ENCODE data around the gene PCDHB9. TPM values are rescaled to one million over a fixed set of nuclear protein-coding genes. Genes with fewer than 3 reads are reported as not detected.
"Not testable (repeated sequence)": the region's sequence is repeated elsewhere in the genome, so short reads cannot be mapped to it uniquely, and the experiment has no call there.

The PCDHB9 gene
- total RNA-seq, 4 donors from 2014 or later: 1.1 to 3.2 (median 2.5) TPM

DNA sequence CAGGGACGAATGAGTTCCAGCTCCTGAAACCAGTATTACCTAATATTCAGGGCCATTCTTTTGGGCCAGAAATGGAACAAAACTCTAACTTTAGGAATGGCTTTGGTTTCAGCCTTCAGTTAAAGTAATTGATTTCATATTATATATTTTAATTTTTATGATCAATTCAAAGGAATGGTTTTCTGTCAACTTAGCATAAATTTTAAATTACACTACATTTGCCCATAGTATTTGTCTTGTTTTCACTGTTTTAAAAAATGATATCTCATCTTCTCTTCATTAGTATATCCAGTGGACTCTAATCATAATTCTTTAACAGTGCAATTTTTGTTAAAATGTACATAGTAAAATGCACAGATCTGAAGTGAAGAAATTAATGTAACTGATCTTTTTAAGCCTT, 6.6 kb upstream of the PCDHB9 start:
- peaks cover 28% of the 10 kb centered on the region for H3K9me3 ChIP-seq
- H3K4me3 ChIP-seq: no peak overlapping the region
- no peak for TF ChIP-seq POLR2A (IDR thresholded peaks at IDR 0.05)
- DNase-seq (ENCODE audit: low spot score in 2 of 2): no peak
- no peaks in the 10 kb centered on the region for H3K4me1 ChIP-seq
- H3K27ac ChIP-seq: no peak overlapping the region
- 62% methylated on average over 1 of the region's 1 CpG for WGBS
- H3K36me3 ChIP-seq: no peaks in the 10 kb centered on the region
- peaks cover 19% of the 10 kb centered on the region for H3K27me3 ChIP-seq

DNA sequence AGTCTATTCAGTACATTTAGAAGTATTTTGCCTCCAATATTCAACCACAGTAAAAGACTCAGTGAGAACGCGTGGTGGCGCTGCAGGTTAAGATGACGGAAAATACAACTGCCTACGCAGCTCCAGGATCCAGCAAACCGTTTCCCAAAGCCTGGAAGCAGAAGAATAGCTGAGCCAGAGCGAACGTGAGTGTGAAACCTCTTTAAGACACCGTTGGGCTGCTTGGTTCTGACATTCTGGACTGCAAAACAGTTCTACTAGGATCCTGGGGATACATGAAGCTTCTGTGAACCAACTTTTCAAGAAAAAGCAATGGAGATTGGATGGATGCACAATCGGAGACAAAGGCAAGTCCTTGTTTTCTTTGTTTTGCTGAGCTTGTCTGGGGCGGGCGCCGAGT, 4.7 kb upstream of the PCDHB9 start, which contains the start of gene PCDHB16:
Gene PCDHB16, plus strand, starts transcription at position 140 of the 400 bp plus-strand sequence. Its CDS starts 173 bp downstream, at position 313.
- no peak within 1 kb of the TSS for H3K27ac ChIP-seq
- H3K4me3 ChIP-seq: peak within 1 kb of the TSS; percentile 38
- peaks cover 12% of the 10 kb centered on the region for H3K27me3 ChIP-seq
- 14% methylated on average over 13 of the region's 13 CpGs for WGBS
- TF ChIP-seq, protein P1, sequence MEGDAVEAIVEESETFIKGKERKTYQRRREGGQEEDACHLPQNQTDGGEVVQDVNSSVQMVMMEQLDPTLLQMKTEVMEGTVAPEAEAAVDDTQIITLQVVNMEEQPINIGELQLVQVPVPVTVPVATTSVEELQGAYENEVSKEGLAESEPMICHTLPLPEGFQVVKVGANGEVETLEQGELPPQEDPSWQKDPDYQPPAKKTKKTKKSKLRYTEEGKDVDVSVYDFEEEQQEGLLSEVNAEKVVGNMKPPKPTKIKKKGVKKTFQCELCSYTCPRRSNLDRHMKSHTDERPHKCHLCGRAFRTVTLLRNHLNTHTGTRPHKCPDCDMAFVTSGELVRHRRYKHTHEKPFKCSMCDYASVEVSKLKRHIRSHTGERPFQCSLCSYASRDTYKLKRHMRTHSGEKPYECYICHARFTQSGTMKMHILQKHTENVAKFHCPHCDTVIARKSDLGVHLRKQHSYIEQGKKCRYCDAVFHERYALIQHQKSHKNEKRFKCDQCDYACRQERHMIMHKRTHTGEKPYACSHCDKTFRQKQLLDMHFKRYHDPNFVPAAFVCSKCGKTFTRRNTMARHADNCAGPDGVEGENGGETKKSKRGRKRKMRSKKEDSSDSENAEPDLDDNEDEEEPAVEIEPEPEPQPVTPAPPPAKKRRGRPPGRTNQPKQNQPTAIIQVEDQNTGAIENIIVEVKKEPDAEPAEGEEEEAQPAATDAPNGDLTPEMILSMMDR (IDR thresholded peaks at IDR 0.05): no peak
- no peak for TF ChIP-seq POLR2A (IDR thresholded peaks at IDR 0.05)
- TF ChIP-seq POLR2AphosphoS5 (IDR thresholded peaks at IDR 0.05): no peak
- TF ChIP-seq EP300 (IDR thresholded peaks at IDR 0.05): no peak
- no peaks in the 10 kb centered on the region for H3K36me3 ChIP-seq
- H3K9me3 ChIP-seq: peaks cover 25% of the 10 kb centered on the region
- no peak for DNase-seq (ENCODE audit: low spot score in 2 of 2)
- H3K4me1 ChIP-seq: no peaks in the 10 kb centered on the region

DNA sequence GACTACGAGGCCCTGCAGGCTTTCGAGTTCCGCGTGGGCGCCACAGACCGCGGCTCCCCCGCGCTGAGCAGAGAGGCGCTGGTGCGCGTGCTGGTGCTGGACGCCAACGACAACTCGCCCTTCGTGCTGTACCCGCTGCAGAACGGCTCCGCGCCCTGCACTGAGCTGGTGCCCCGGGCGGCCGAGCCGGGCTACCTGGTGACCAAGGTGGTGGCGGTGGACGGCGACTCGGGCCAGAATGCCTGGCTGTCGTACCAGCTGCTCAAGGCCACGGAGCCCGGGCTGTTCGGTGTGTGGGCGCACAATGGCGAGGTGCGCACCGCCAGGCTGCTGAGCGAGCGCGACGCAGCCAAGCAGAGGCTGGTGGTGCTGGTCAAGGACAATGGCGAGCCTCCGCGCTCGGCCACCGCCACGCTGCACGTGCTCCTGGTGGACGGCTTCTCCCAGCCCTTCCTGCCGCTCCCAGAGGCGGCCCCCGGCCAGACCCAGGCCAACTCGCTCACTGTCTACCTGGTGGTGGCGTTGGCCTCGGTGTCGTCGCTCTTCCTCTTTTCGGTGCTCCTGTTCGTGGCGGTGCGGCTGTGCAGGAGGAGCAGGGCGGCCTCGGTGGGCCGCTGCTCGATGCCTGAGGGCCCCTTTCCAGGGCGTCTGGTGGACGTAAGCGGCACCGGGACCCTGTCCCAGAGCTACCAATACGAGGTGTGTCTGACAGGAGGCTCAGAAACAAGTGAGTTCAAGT, 2.7 kb upstream of the PCDHB9 start:
- DNase-seq (ENCODE audit: low spot score in 2 of 2); H3K27me3 ChIP-seq; H3K4me1 ChIP-seq; H3K27ac ChIP-seq; H3K36me3 ChIP-seq; H3K4me3 ChIP-seq: not testable (repeated sequence)
- H3K9me3 ChIP-seq: peaks cover 25% of the 10 kb centered on the region
- WGBS: 50% methylated on average over 4 of the region's 69 CpGs

DNA sequence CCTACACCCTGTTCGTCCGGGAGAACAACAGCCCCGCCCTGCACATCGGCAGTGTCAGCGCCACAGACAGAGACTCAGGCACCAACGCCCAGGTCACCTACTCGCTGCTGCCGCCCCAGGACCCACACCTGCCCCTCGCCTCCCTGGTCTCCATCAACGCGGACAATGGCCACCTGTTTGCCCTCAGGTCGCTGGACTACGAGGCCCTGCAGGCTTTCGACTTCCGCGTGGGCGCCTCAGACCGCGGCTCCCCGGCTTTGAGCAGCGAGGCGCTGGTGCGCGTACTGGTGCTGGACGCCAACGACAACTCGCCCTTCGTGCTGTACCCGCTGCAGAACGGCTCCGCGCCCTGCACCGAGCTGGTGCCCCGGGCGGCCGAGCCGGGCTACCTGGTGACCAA, 1.7 kb downstream of the PCDHB9 start:
- peaks cover 22% of the 10 kb centered on the region for H3K9me3 ChIP-seq
- WGBS: 31% methylated on average over 10 of the region's 37 CpGs
- H3K27me3 ChIP-seq; H3K36me3 ChIP-seq; H3K4me3 ChIP-seq; DNase-seq (ENCODE audit: low spot score in 2 of 2); H3K27ac ChIP-seq; H3K4me1 ChIP-seq: not testable (repeated sequence)

DNA sequence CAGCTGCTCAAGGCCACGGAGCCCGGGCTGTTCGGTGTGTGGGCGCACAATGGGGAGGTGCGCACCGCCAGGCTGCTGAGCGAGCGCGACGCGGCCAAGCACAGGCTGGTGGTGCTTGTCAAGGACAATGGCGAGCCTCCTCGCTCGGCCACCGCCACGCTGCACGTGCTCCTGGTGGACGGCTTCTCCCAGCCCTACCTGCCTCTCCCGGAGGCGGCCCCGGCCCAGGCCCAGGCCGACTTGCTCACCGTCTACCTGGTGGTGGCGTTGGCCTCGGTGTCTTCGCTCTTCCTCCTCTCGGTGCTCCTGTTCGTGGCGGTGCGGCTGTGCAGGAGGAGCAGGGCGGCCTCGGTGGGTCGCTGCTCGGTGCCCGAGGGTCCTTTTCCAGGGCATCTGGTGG, 2.2 kb downstream of the PCDHB9 start:
- H3K4me3 ChIP-seq; H3K27me3 ChIP-seq; H3K36me3 ChIP-seq; H3K27ac ChIP-seq; H3K4me1 ChIP-seq; DNase-seq (ENCODE audit: low spot score in 2 of 2): not testable (repeated sequence)
- H3K9me3 ChIP-seq: peaks cover 22% of the 10 kb centered on the region
- WGBS: no CpG with 5 or more reads among the region's 35 CpGs

DNA sequence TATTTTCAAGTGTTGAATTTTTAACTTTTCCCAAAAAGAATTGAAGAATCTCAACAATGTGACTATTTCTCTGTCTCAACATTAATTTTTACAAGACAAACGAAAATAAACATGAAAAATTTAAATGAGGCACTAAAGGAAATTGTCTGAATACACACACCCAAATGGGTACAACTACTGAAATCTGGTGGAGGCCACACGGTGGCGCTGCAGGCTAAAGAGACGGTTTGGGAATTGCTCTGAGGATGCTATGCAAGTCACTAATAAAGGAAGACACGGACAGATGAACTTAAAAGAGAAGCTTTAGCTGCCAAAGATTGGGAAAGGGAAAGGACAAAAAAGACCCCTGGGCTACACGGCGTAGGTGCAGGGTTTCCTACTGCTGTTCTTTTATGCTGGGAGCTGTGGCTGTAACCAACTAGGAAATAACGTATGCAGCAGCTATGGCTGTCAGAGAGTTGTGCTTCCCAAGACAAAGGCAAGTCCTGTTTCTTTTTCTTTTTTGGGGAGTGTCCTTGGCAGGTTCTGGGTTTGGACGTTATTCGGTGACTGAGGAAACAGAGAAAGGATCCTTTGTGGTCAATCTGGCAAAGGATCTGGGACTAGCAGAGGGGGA, 5.3 kb downstream of the PCDHB9 start, which contains the start of gene PCDHB10:
Gene PCDHB10, plus strand, starts transcription at position 244 of the 616 bp plus-strand sequence. Its CDS starts 200 bp downstream, at position 444.
- TF ChIP-seq POLR2A (IDR thresholded peaks at IDR 0.05) (no peak), POLR2AphosphoS5 (IDR thresholded peaks at IDR 0.05) (no peak), EP300 (IDR thresholded peaks at IDR 0.05) (no peak)
- TF ChIP-seq, protein P1 (IDR thresholded peaks at IDR 0.05): no peak
- H3K27ac ChIP-seq: no peak within 1 kb of the TSS
- H3K27me3 ChIP-seq: no peaks in the 10 kb centered on the region
- 11% methylated on average over 10 of the region's 10 CpGs for WGBS
- no peaks in the 10 kb centered on the region for H3K4me1 ChIP-seq
- no peaks in the 10 kb centered on the region for H3K36me3 ChIP-seq
- no peak for DNase-seq (ENCODE audit: low spot score in 2 of 2)
- no peak within 1 kb of the TSS for H3K4me3 ChIP-seq
- H3K9me3 ChIP-seq: peaks cover 7% of the 10 kb centered on the region

DNA sequence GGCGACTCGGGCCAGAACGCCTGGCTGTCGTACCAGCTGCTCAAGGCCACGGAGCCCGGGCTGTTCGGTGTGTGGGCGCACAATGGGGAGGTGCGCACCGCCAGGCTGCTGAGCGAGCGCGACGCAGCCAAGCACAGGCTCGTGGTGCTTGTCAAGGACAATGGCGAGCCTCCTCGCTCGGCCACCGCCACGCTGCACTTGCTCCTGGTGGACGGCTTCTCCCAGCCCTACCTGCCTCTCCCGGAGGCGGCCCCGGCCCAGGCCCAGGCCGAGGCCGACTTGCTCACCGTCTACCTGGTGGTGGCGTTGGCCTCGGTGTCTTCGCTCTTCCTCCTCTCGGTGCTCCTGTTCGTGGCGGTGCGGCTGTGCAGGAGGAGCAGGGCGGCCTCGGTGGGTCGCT, 7.4 kb downstream of the PCDHB9 start:
- not testable (repeated sequence) for DNase-seq (ENCODE audit: low spot score in 2 of 2); H3K4me3 ChIP-seq; H3K9me3 ChIP-seq; H3K4me1 ChIP-seq; H3K27ac ChIP-seq; H3K27me3 ChIP-seq; H3K36me3 ChIP-seq
- 42% methylated on average over 16 of the region's 37 CpGs for WGBS
